ENCODE data around the gene SYT2.

- TF ChIP-seq CTCF (IDR thresholded peaks at IDR 0.05) (no peak), EP300 (IDR thresholded peaks at IDR 0.05) (no peak), POLR2A (IDR thresholded peaks at IDR 0.05) (no peak)
These were observed 5.7 kb downstream of the SYT2 start for GRCh38 chr1:202704601-202705000.
